ENCODE measurements around the gene IPCEF1.
"Not testable (repeated sequence)": the region's sequence is repeated elsewhere in the genome, so short reads cannot be mapped to it uniquely, and the experiment has no call there.

Gene IPCEF1

GRCh38 chr6:154341871-154342270 is 14.7 kb downstream of the IPCEF1 start:
- FAIRE-seq, result no peak

GRCh38 chr6:154341336-154341735 is 15.3 kb downstream of the IPCEF1 start:
- DNase-seq (ENCODE audit: extremely low spot score, insufficient read length, low read depth) (no peak), FAIRE-seq (no peak)

More at GRCh38 chr6:154341871-154342270, 14.7 kb downstream of the IPCEF1 start:
- DNase-seq (ENCODE audit: extremely low spot score, insufficient read length, low read depth), result no peak

- DNase-seq (ENCODE audit: extremely low spot score, insufficient read length, low read depth), result no peak
These were observed 19.1 kb downstream of the IPCEF1 start for GRCh38 chr6:154337406-154338005.

GRCh38 chr6:154334147-154334546 is 22.5 kb downstream of the IPCEF1 start:
- DNase-seq (ENCODE audit: extremely low spot score, insufficient read length, low read depth), result not testable (repeated sequence)
- FAIRE-seq, result peak; percentile 82

More at GRCh38 chr6:154337406-154338005, 19.1 kb downstream of the IPCEF1 start:
- FAIRE-seq, result no peak

GRCh38 chr6:154331750-154332149 is 24.9 kb downstream of the IPCEF1 start:
- FAIRE-seq, result peak; percentile 74
- DNase-seq (ENCODE audit: extremely low spot score, insufficient read length, low read depth), result no peak

GRCh38 chr6:154329350-154330170 is 27.0 kb downstream of the IPCEF1 start:
- DNase-seq (ENCODE audit: extremely low spot score, insufficient read length, low read depth), result no peak
- FAIRE-seq, result peak; percentile 58

GRCh38 chr6:154327313-154327712 is 29.3 kb downstream of the IPCEF1 start:
- not testable (repeated sequence) for DNase-seq (ENCODE audit: extremely low spot score, insufficient read length, low read depth); FAIRE-seq

- no peak for DNase-seq (ENCODE audit: extremely low spot score, insufficient read length, low read depth)
- no peak for FAIRE-seq
These were observed 31.5 kb downstream of the IPCEF1 start for GRCh38 chr6:154325142-154325541.

GRCh38 chr6:154320181-154320580 is 36.4 kb downstream of the IPCEF1 start:
- FAIRE-seq (peak; percentile 45), DNase-seq (ENCODE audit: extremely low spot score, insufficient read length, low read depth) (no peak)

GRCh38 chr6:154319231-154319858 is 37.3 kb downstream of the IPCEF1 start:
- no peak for DNase-seq (ENCODE audit: extremely low spot score, insufficient read length, low read depth)

GRCh38 chr6:154318721-154319120 is 37.9 kb downstream of the IPCEF1 start:
- DNase-seq (ENCODE audit: extremely low spot score, insufficient read length, low read depth) (no peak), FAIRE-seq (peak; percentile 56)

More at GRCh38 chr6:154319231-154319858, 37.3 kb downstream of the IPCEF1 start:
- FAIRE-seq, result peak; percentile 75

- DNase-seq (ENCODE audit: extremely low spot score, insufficient read length, low read depth), result no peak
- FAIRE-seq, result no peak
These were observed 40.5 kb downstream of the IPCEF1 start for GRCh38 chr6:154316131-154316530.

- FAIRE-seq, result no peak
- DNase-seq (ENCODE audit: extremely low spot score, insufficient read length, low read depth), result no peak
These were observed 42.5 kb downstream of the IPCEF1 start for GRCh38 chr6:154314084-154314483.

GRCh38 chr6:154308986-154309385 is 47.6 kb downstream of the IPCEF1 start:
- DNase-seq (ENCODE audit: extremely low spot score, insufficient read length, low read depth) (no peak), FAIRE-seq (no peak)

GRCh38 chr6:154307696-154308425 is 48.7 kb downstream of the IPCEF1 start:
- no peak for DNase-seq (ENCODE audit: extremely low spot score, insufficient read length, low read depth)
- FAIRE-seq, result no peak

- FAIRE-seq; DNase-seq (ENCODE audit: extremely low spot score, insufficient read length, low read depth): not testable (repeated sequence)
These were observed 49.5 kb downstream of the IPCEF1 start for GRCh38 chr6:154307147-154307546.

- peak; percentile 79 for FAIRE-seq
- DNase-seq (ENCODE audit: extremely low spot score, insufficient read length, low read depth), result no peak
These were observed 49.9 kb downstream of the IPCEF1 start for GRCh38 chr6:154306696-154307095.

GRCh38 chr6:154304191-154304590 is 52.4 kb downstream of the IPCEF1 start:
- no peak for DNase-seq (ENCODE audit: extremely low spot score, insufficient read length, low read depth)
- no peak for FAIRE-seq

GRCh38 chr6:154303642-154304041 is 53.0 kb downstream of the IPCEF1 start:
- not testable (repeated sequence) for FAIRE-seq; DNase-seq (ENCODE audit: extremely low spot score, insufficient read length, low read depth)

Measured in GM18507 (cell line).